ENCODE measurements around the gene MRPL17.

MRPL17 gene

DNA sequence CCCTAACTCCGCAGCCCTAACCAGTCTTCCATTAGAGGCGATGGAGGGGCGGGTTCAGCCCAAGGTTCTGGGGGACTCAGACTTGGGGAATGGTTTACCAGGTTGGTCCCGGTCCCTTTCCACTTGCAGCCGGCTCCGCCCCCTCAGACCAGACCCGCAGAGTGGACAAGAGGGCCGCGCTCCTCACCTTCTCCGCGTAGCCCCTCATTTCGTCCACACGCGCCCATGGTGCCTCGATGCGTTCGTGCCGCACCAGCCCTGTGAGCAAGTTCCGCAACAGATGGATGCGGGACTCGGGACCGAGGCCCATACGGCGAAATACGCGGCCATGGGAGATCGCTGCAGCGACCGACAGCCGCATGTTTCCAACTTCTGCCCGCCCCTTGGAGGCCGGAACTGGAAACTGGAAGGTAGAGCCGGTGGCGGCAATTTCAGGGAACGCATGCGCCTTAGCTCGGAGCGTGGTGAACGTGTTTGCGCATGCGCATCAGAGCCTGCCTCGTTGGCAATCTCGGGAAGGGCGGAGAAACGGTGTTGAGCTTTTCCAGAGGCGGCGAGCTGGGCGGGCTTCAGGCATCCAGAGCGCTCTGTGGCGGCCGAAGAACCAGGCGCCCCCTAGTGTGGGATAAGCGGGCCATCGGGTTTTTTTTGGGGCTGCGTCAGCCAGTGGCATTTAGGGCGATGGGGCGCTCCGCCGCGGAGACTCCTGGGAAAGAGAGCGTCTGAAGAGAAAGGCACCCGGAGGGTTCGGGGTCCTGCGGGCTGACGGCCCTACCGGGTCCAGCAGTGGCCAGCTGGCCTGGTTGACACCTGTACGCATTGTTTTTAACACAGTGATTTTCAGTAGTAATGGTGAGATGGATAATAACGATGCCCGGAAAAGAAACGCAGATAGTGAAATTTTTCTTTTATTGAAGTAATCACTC is at the start of gene MRPL17:
Gene MRPL17, minus strand, starts transcription at position 405 of the 926 bp plus-strand sequence. Its CDS starts 44 bp downstream, at position 361.
- TF ChIP-seq, protein P1, sequence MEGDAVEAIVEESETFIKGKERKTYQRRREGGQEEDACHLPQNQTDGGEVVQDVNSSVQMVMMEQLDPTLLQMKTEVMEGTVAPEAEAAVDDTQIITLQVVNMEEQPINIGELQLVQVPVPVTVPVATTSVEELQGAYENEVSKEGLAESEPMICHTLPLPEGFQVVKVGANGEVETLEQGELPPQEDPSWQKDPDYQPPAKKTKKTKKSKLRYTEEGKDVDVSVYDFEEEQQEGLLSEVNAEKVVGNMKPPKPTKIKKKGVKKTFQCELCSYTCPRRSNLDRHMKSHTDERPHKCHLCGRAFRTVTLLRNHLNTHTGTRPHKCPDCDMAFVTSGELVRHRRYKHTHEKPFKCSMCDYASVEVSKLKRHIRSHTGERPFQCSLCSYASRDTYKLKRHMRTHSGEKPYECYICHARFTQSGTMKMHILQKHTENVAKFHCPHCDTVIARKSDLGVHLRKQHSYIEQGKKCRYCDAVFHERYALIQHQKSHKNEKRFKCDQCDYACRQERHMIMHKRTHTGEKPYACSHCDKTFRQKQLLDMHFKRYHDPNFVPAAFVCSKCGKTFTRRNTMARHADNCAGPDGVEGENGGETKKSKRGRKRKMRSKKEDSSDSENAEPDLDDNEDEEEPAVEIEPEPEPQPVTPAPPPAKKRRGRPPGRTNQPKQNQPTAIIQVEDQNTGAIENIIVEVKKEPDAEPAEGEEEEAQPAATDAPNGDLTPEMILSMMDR (IDR thresholded peaks at IDR 0.05; ENCODE audit: low read depth, low read length): peak; percentile 86
- peak within 1 kb of the TSS; percentile 82 for H3K4me3 ChIP-seq (ENCODE audit: low read depth, low read length)

GRCh38 chr11:6727971-6728760 is 45.0 kb upstream of the MRPL17 start:
- no peak overlapping the region for H3K4me3 ChIP-seq (ENCODE audit: low read depth, low read length)
- TF ChIP-seq, protein P1 (IDR thresholded peaks at IDR 0.05; ENCODE audit: low read depth, low read length): no peak

GRCh38 chr11:6725386-6725896 is 42.3 kb upstream of the MRPL17 start:
- no peak overlapping the region for H3K4me3 ChIP-seq (ENCODE audit: low read depth, low read length)
- TF ChIP-seq, protein P1 (IDR thresholded peaks at IDR 0.05; ENCODE audit: low read depth, low read length): no peak

GRCh38 chr11:6724013-6724412 is 40.9 kb upstream of the MRPL17 start:
- TF ChIP-seq, protein P1 (IDR thresholded peaks at IDR 0.05; ENCODE audit: low read depth, low read length): no peak
- H3K4me3 ChIP-seq (ENCODE audit: low read depth, low read length): no peak overlapping the region

DNA sequence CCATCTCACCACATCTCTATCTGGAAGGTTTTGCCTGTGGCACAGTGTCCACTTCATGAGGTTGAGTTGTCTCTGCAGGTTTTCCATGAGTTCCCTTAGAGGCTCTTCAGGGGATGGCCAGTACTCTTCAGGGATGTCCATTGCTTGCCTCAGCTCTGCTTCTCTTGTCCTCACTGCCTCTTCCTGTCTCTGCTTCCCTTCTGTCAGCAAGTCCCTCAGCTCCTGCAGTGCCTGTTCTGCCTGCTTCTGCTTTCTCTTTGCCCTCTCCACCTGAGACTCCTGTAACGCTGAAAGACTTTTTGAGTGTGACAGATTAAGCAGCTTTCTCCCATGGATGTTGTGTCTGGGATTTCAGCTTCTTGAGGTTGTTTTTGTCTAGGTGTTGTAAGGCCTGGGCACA is 38.2 kb upstream of the MRPL17 start:
- no peak overlapping the region for H3K4me3 ChIP-seq (ENCODE audit: low read depth, low read length)
- TF ChIP-seq, protein P1 (IDR thresholded peaks at IDR 0.05; ENCODE audit: low read depth, low read length): no peak

DNA sequence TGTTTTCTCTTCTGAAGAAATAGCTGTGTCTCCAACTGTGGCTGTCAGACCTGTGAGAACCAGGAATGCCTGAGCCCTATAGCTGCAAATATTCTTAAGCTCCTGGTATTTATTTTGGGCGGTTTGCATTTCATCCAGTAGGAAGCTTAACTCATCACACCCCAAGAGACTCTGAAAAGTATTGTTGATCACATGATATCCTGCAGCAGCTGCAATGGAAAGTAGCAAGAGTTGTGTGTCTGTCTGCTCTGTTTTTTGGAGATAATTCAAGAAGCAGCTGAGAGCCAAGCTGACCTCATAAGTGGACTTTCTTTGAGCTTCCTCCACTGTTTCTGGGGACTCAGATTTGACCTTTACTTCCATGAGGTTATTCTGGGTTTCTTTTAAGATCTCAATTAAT is 36.4 kb upstream of the MRPL17 start:
- no peak overlapping the region for H3K4me3 ChIP-seq (ENCODE audit: low read depth, low read length)
- TF ChIP-seq, protein P1 (IDR thresholded peaks at IDR 0.05; ENCODE audit: low read depth, low read length): no peak

Measured in WI38 (cell line).